Osteocyte (in vitro differentiated cells): ENCODE data around the gene HOXD3. TPM values are rescaled to one million over a fixed set of nuclear protein-coding genes. Genes with fewer than 3 reads are reported as not detected.

Source experiments
- DNase-seq: peaks from one replicate; pipeline ENCODE4 v3.0.0; 2021; ENCODE audit warnings: mixed read lengths; ENCODE audit not compliant: unreplicated experiment; ENCODE audit errors: extremely low spot score
- H3K27ac Mint-ChIP-seq: one replicate; pipeline ENCODE4 v1.8.0; 2021; ENCODE audit warnings: mild to moderate bottlenecking, mixed read lengths; ENCODE audit not compliant: unreplicated experiment
- H3K27me3 Mint-ChIP-seq: one replicate; pipeline ENCODE4 v1.8.0; 2021; ENCODE audit warnings: mixed read lengths; ENCODE audit not compliant: unreplicated experiment
- H3K36me3 Mint-ChIP-seq: one replicate; pipeline ENCODE4 v1.8.0; 2021; ENCODE audit warnings: mixed read lengths; ENCODE audit not compliant: unreplicated experiment
- H3K4me1 Mint-ChIP-seq: one replicate; pipeline ENCODE4 v1.8.0; 2021; ENCODE audit warnings: mixed read lengths; ENCODE audit not compliant: unreplicated experiment
- H3K4me3 Mint-ChIP-seq: one replicate; pipeline ENCODE4 v1.8.0; 2021; ENCODE audit warnings: mild to moderate bottlenecking, moderate library complexity, mixed read lengths; ENCODE audit not compliant: unreplicated experiment
- H3K9me3 Mint-ChIP-seq: one replicate; pipeline ENCODE4 v1.8.0; 2021; ENCODE audit warnings: mixed read lengths; ENCODE audit not compliant: unreplicated experiment
- CTCF ChIP-seq: fragments of 200-600 bp; sonication (generic); IDR thresholded peaks from 2 replicates; pipeline ENCODE4 v1.5.0; 2021; ENCODE audit warnings: antibody characterized with exemption, mild to moderate bottlenecking, moderate library complexity
- total RNA-seq: library from RNA; stranded (reverse); gene quantifications from 2 replicates; pipeline ENCODE4 v1.2.1, GENCODE V29; 2021

HOXD3 gene
- total RNA-seq, 1 donor from 2014 or later: not detected

GRCh38 chr2:176172007-176172894, 15.1 kb downstream of the HOXD3 start:
- Mint-ChIP-seq H3K4me1 (peaks cover 3% of the 10 kb centered on the region), H3K36me3 (no peaks in the 10 kb centered on the region), H3K9me3 (no peaks in the 10 kb centered on the region), H3K4me3 (no peak overlapping the region), H3K27me3 (peaks cover 82% of the 10 kb centered on the region), H3K27ac (no peak overlapping the region)
- no peak for TF ChIP-seq CTCF
- DNase-seq: peak; percentile 49

GRCh38 chr2:176172895-176173566, 15.9 kb downstream of the HOXD3 start:
- Mint-ChIP-seq H3K4me1 (peaks cover 3% of the 10 kb centered on the region), H3K4me3 (no peak overlapping the region), H3K27ac (no peak overlapping the region), H3K36me3 (no peaks in the 10 kb centered on the region), H3K27me3 (peaks cover 81% of the 10 kb centered on the region), H3K9me3 (no peaks in the 10 kb centered on the region)
- DNase-seq: no peak
- no peak for TF ChIP-seq CTCF

GRCh38 chr2:176173567-176174381, 16.7 kb downstream of the HOXD3 start:
- H3K27me3 Mint-ChIP-seq: peaks cover 86% of the 10 kb centered on the region

GRCh38 chr2:176174382-176174823, 17.3 kb downstream of the HOXD3 start:
- Mint-ChIP-seq H3K4me1 (peaks cover 4% of the 10 kb centered on the region), H3K27me3 (peaks cover 91% of the 10 kb centered on the region), H3K9me3 (no peaks in the 10 kb centered on the region), H3K36me3 (no peaks in the 10 kb centered on the region), H3K27ac (no peak overlapping the region), H3K4me3 (no peak overlapping the region)
- no peak for DNase-seq
- no peak for TF ChIP-seq CTCF

More at GRCh38 chr2:176173567-176174381, 16.7 kb downstream of the HOXD3 start:
- Mint-ChIP-seq H3K27ac (no peak overlapping the region), H3K4me1 (peaks cover 4% of the 10 kb centered on the region), H3K4me3 (no peak overlapping the region), H3K9me3 (no peaks in the 10 kb centered on the region), H3K36me3 (no peaks in the 10 kb centered on the region)
- TF ChIP-seq CTCF: no peak
- DNase-seq: no peak
